ENCODE measurements around the gene MEIS2. TPM values are rescaled to one million over a fixed set of nuclear protein-coding genes. Genes with fewer than 3 reads are reported as not detected.

Gene MEIS2
- total and polyA plus RNA-seq, 5 experiments from 2014 or later, result not detected

- no peak overlapping the region for H3K27ac Mint-ChIP-seq
- no peak for ATAC-seq
- POLR2A ChIA-PET, result no interaction called here
- peaks cover 0 to 8% (median 0%) of the 10 kb centered on the region in 9 donors for H3K9me3 Mint-ChIP-seq
- no peak overlapping the region for H3K4me3 Mint-ChIP-seq
- DNase-seq, result no peak
- peaks cover 0 to 28% (median 2%) of the 10 kb centered on the region in 5 donors for H3K27me3 Mint-ChIP-seq
- H3K4me1 Mint-ChIP-seq, result no peaks in the 10 kb centered on the region
- H3K36me3 Mint-ChIP-seq, result no peaks in the 10 kb centered on the region
These were observed 168.9 kb downstream of the MEIS2 start for GRCh38 chr15:36931434-36931833.

- H3K27ac Mint-ChIP-seq, result no peak overlapping the region
- peaks cover 0 to 8% (median 0%) of the 10 kb centered on the region in 9 donors for H3K9me3 Mint-ChIP-seq
- peaks cover 0 to 39% (median 2%) of the 10 kb centered on the region in 5 donors for H3K27me3 Mint-ChIP-seq
- ATAC-seq (no peak), DNase-seq (no peak)
- POLR2A ChIA-PET, result no interaction called here
- no peaks in the 10 kb centered on the region for H3K36me3 Mint-ChIP-seq
- no peak overlapping the region for H3K4me3 Mint-ChIP-seq
- H3K4me1 Mint-ChIP-seq, result no peaks in the 10 kb centered on the region
These were observed 173.9 kb downstream of the MEIS2 start for GRCh38 chr15:36926427-36926825.

- no peak overlapping the region for H3K27ac Mint-ChIP-seq
- POLR2A ChIA-PET, result no interaction called here
- H3K4me3 Mint-ChIP-seq, result no peak overlapping the region
- peaks cover 0 to 8% (median 0%) of the 10 kb centered on the region in 9 donors for H3K9me3 Mint-ChIP-seq
- H3K4me1 Mint-ChIP-seq, result no peaks in the 10 kb centered on the region
- ATAC-seq, result no peak
- peaks cover 0 to 39% (median 2%) of the 10 kb centered on the region in 5 donors for H3K27me3 Mint-ChIP-seq
- no peak for DNase-seq
- no peaks in the 10 kb centered on the region for H3K36me3 Mint-ChIP-seq
These were observed 174.5 kb downstream of the MEIS2 start for GRCh38 chr15:36925653-36926426.

- Mint-ChIP-seq H3K27me3 (peaks cover 0 to 39% (median 2%) of the 10 kb centered on the region in 5 donors), H3K4me3 (no peak overlapping the region), H3K9me3 (peaks cover 0 to 8% (median 0%) of the 10 kb centered on the region in 9 donors), H3K36me3 (no peaks in the 10 kb centered on the region), H3K27ac (no peak overlapping the region), H3K4me1 (no peaks in the 10 kb centered on the region)
- POLR2A ChIA-PET, result no interaction called here
- no peak for DNase-seq
- ATAC-seq, result no peak
These were observed 175.3 kb downstream of the MEIS2 start for GRCh38 chr15:36925049-36925448.

GRCh38 chr15:36924034-36924433 is 176.3 kb downstream of the MEIS2 start:
- Mint-ChIP-seq H3K27ac (no peak overlapping the region), H3K27me3 (peaks cover 0 to 31% (median 1%) of the 10 kb centered on the region in 5 donors), H3K9me3 (peaks cover 0 to 7% (median 0%) of the 10 kb centered on the region in 9 donors), H3K4me1 (no peaks in the 10 kb centered on the region), H3K36me3 (no peaks in the 10 kb centered on the region), H3K4me3 (no peak overlapping the region)
- no peak for DNase-seq
- no peak for ATAC-seq
- POLR2A ChIA-PET, result no interaction called here

GRCh38 chr15:36921484-36922091 is 178.8 kb downstream of the MEIS2 start:
- Mint-ChIP-seq H3K27ac (no peak overlapping the region), H3K36me3 (no peaks in the 10 kb centered on the region), H3K4me1 (no peaks in the 10 kb centered on the region), H3K9me3 (peaks cover 0 to 5% (median 0%) of the 10 kb centered on the region in 9 donors), H3K4me3 (no peak overlapping the region), H3K27me3 (peaks cover 0 to 23% (median 3%) of the 10 kb centered on the region in 5 donors)
- POLR2A ChIA-PET, result no interaction called here
- DNase-seq, result no peak
- no peak for ATAC-seq

GRCh38 chr15:36917411-36918267 is 182.7 kb downstream of the MEIS2 start:
- no peaks in the 10 kb centered on the region for H3K36me3 Mint-ChIP-seq

GRCh38 chr15:36914960-36915808 is 185.2 kb downstream of the MEIS2 start:
- DNase-seq (no peak), ATAC-seq (no peak)
- POLR2A ChIA-PET, result no interaction called here
- Mint-ChIP-seq H3K9me3 (peaks cover 0 to 5% (median 0%) of the 10 kb centered on the region in 9 donors), H3K4me1 (no peaks in the 10 kb centered on the region), H3K4me3 (no peak overlapping the region), H3K27ac (no peak overlapping the region), H3K27me3 (peaks cover 0 to 11% (median 5%) of the 10 kb centered on the region in 5 donors), H3K36me3 (no peaks in the 10 kb centered on the region)

More at GRCh38 chr15:36917411-36918267, 182.7 kb downstream of the MEIS2 start:
- Mint-ChIP-seq H3K9me3 (peaks cover 0 to 5% (median 0%) of the 10 kb centered on the region in 9 donors), H3K4me3 (no peak overlapping the region), H3K4me1 (no peaks in the 10 kb centered on the region), H3K27me3 (peaks cover 0 to 11% (median 3%) of the 10 kb centered on the region in 5 donors), H3K27ac (no peak overlapping the region)
- no peak for ATAC-seq
- POLR2A ChIA-PET, result no interaction called here
- no peak for DNase-seq

- no peak for ATAC-seq
- H3K4me3 Mint-ChIP-seq, result no peak overlapping the region
These were observed 185.9 kb downstream of the MEIS2 start for GRCh38 chr15:36914466-36914865.

GRCh38 chr15:36912311-36912712 is 188.0 kb downstream of the MEIS2 start:
- Mint-ChIP-seq H3K9me3 (peaks cover 0 to 3% (median 0%) of the 10 kb centered on the region in 9 donors), H3K27me3 (peaks cover 4 to 15% (median 5%) of the 10 kb centered on the region in 5 donors), H3K27ac (no peak overlapping the region), H3K4me3 (no peak overlapping the region), H3K36me3 (no peaks in the 10 kb centered on the region), H3K4me1 (peaks cover 0 to 1% (median 0%) of the 10 kb centered on the region in 4 donors)
- DNase-seq (no peak), ATAC-seq (no peak)
- POLR2A ChIA-PET, result no interaction called here

More at GRCh38 chr15:36914466-36914865, 185.9 kb downstream of the MEIS2 start:
- Mint-ChIP-seq H3K27me3 (peaks cover 3 to 13% (median 5%) of the 10 kb centered on the region in 5 donors), H3K9me3 (peaks cover 0 to 5% (median 0%) of the 10 kb centered on the region in 9 donors), H3K4me1 (peaks cover 0 to 1% (median 0%) of the 10 kb centered on the region in 4 donors), H3K27ac (no peak overlapping the region), H3K36me3 (no peaks in the 10 kb centered on the region)
- POLR2A ChIA-PET, result no interaction called here
- no peak for DNase-seq

- ATAC-seq (no peak), DNase-seq (no peak)
- Mint-ChIP-seq H3K36me3 (no peaks in the 10 kb centered on the region), H3K9me3 (peaks cover 0 to 1% (median 0%) of the 10 kb centered on the region in 9 donors), H3K27me3 (peaks cover 1 to 15% (median 6%) of the 10 kb centered on the region in 5 donors), H3K27ac (no peak overlapping the region), H3K4me3 (no peak overlapping the region), H3K4me1 (peaks cover 0 to 1% (median 0%) of the 10 kb centered on the region in 4 donors)
- POLR2A ChIA-PET, result no interaction called here
These were observed 188.9 kb downstream of the MEIS2 start for GRCh38 chr15:36911322-36911944.
